GM19328 (cell line): Measurements from ENCODE around the gene FUBP3.

Experiments used
- ATAC-seq: cut with Tn5 transposase; IDR thresholded peaks from one replicate; pipeline ENCODE4 v1.9.1; 2021; ENCODE audit warnings: mild to moderate bottlenecking, moderate library complexity; ENCODE audit not compliant: unreplicated experiment

Gene FUBP3

DNA sequence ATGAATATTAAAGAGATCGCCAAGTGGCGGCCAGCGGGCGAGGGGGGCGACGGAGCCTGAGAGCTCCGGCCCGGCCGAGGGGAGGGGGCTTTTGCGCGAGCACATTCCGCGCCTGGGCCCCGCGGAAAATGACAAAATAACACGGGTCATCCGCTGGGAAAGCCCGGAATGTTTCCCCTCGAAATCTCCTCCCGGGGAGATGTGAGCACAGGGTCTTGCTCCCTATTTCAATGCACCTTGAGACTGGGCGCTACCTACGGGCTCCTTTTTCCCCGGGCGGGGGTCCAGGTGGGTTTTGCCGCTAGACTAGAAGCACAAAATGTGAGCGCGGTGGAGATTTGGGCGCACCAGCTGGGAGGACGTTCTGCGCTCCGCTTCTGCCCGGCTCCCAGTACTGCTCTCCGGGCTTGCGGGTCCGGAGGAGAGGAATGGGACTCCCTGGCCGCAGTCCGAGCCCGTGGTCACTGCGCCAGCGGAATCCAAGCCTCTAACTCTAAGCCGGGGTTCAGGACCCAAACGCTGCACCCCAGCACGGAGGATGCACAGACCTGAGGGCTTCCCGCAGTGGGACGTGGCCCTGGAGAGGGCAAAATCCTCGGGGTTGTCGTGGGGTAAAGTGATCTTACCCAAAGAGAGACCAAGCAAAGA, 82.2 kb downstream of the FUBP3 start:
- no peak for ATAC-seq

DNA sequence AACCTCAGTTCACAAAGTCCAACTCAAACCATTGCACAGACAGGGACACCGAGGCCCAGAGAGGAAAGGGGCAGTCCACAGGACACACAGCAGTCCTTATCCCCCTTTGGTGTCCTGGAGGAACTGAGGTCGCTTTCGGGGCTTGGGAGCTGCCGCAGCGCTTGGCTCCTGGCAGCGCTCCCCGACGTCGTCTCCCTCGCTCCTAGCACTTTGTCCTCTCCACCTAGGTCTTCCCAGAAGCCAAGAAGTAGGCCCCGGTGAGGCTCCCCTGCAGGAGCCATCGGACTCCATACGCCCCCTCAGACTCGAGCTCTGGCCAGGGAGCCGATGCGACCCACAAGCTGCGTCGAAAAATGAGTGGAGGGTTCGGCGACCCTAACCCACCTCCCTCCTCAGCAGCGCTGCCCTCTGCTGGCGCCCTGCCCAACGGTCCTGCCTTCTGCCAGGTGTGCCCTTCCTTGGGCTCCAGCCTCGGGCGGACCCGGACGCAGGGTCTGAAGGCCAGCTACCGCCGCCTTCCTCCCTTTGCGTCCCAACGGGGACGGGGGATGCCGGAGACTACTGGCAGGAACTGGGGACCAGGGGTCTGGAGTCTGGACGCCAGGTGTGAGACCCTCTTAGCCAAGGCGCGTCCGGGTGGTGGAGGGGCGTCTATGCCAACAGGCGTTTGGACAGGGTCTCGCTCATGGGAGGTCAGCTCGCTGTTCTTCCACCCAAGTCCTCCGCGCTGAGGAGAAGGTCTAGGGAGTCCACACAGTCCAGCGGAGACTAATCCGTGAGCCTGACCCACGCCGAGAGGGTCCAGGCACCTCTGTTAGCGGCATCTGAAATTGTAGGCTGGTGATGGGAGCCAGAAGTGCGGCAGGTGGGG, 83.0 kb downstream of the FUBP3 start:
- ATAC-seq, result no peak

DNA sequence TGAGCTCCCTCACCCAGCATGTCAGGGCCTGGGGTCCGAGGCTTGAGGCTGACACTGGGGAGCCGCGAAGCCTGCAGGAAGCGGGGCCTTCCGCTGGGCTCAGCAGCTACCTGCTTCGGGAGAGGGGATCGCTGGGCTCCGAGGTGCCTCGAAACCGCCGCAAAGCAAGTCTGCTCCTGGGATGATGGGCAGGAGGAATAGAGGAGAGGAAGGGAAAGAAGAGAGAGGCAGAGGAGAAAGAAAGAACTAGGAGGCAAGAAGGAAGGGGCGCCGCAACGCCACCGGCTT, 83.5 kb downstream of the FUBP3 start:
- no peak for ATAC-seq

DNA sequence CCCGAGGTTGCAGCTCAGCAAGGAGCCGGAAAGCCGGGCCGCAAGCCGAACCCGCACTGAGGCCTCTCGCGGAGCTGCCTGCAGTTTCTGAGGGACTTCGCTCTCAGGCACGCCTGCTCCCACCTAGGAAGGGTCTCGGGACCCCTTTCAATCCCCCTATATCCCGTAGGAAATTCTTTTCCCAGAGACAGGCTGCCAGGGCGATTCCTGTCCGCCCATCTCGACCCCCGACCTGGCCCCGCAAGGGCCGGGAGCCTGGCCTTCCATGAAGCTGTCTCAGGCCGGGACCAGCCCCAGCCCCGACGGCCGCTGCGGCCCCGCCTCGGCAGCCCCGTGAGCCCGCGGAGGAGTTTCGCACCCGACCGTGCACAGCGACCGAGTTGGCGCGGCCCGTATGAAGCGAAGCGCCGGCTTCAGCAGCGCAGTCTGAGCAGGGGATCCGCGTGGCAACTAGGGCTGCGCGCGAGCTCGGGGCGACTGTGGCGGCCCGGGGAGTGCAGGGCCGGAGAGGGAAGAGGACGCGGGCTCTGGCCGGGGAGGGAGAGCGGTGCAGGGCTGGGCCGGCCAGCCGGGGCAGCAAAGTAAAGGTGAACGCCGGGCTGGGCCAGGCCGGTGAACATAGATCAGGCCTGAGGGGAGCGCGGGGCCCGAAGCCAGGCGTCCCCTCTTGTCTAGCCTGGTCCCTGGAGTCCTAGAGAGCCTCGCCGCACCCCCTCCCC, 84.0 kb downstream of the FUBP3 start:
- ATAC-seq, result no peak

DNA sequence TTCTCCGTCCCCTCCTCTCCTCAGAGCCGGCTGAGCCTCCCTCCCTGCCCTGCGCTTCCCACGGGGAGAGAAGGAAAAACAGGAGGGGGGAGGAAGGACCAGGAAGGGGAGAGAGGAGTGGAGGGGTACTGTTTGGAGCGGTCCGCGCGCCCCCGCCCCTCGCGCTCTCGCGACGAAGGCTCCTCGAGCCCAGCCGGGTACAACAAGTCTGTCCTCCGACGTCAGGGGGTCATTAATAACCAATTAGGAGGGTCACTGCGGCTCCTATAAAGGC, 84.5 kb downstream of the FUBP3 start:
- no peak for ATAC-seq

DNA sequence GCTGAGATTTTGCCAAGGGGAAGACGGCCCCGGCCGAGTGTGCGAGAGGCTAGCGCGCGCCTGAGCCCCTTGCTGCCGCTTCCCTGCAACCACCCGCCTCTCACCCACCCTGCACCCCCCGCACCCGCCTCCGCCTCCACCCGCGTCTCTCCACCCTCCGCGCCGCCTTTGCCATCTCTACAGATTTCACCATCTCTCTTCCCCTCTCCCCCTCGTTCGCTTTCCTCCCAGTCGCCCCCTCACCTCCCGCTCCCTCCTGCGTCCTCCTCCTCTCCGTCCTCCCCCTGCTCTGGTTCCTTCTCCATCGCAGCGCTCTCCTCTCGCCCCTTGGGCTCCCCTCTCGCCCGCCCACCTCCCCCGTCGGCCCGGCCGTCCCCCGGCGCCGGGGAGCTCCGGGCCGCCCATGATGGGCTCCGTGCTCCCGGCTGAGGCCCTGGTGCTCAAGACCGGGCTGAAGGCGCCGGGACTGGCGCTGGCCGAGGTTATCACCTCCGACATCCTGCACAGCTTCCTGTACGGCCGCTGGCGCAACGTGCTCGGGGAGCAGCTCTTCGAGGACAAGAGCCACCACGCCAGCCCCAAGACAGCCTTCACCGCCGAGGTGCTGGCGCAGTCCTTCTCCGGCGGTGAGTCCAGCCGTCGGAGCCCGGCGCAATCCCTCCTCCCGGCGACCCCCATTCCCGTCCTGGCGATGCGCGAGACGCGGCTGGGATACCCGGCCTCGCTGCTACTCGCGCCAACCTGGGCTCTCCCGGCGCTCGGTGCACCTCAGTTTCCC, 85.1 kb downstream of the FUBP3 start, which contains the start of gene PRDM12:
Gene PRDM12, plus strand, starts transcription at position 344 of the 778 bp plus-strand sequence. Its CDS starts 60 bp downstream, at position 404.
- ATAC-seq, result no peak

DNA sequence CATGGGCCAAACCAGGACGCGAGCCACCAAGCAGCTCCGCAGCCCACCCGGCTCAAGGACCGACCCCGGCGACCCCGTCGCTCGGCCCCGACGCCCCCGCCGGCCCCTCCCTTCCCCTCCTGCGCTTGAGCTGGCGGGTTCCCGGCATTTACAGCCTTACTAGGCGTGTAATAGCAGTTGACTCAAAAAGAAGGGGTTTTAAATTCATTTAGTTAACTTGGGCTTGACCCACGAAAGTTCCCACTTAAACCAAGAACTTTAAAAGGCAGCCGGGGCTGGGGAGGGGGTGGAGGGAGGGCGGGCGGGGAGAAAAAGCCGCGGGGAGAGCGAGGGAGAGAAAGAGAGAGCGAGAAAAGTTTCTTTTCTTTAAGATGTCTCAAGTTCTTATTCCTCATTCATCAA, 85.7 kb downstream of the FUBP3 start:
- no peak for ATAC-seq

DNA sequence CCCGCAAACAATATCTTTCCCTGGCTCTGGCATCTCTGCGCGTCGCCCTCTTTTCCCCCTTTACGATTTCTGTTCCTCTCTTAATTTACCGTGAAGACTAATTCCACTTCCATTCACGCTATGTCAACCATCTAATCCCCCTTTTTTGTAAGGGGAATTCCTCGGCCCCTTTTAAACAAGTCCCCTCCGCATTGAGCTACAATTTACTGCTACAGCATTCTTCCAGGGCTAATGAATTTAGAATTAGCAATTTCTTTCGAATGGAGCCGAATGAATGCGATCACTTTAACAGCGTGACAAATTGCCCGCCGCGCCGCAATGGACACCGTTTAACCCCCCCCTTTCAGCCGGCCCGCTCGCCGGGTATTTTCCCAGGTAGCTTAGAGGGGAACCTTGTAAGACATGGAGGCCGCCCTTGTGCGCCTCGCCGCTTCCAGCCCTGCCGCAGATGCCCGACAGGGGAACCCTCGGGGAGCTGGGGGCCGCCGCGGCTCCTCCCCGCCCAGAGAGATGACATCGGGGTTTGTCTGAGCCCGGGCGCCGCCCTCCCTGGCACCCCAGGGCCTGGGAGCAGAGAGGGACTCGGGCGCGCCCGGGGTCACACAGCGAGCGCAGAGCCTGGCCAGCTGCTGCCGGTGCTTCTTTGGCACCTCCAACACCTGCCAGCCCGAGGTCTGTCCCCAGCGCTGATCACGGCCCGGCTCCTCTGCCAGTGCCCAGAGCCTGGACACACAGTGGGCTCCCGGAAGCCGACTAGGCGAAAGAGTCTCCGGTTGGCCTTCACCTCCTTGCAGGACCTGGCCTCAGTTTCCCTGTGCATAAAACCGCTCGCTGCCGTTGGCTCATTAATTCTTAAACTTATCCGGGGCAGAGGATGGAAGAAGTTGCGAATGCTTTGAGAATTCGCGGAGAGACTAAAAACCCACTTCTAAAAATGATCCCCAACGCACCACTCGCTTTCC, 86.3 kb downstream of the FUBP3 start:
- ATAC-seq, result no peak

DNA sequence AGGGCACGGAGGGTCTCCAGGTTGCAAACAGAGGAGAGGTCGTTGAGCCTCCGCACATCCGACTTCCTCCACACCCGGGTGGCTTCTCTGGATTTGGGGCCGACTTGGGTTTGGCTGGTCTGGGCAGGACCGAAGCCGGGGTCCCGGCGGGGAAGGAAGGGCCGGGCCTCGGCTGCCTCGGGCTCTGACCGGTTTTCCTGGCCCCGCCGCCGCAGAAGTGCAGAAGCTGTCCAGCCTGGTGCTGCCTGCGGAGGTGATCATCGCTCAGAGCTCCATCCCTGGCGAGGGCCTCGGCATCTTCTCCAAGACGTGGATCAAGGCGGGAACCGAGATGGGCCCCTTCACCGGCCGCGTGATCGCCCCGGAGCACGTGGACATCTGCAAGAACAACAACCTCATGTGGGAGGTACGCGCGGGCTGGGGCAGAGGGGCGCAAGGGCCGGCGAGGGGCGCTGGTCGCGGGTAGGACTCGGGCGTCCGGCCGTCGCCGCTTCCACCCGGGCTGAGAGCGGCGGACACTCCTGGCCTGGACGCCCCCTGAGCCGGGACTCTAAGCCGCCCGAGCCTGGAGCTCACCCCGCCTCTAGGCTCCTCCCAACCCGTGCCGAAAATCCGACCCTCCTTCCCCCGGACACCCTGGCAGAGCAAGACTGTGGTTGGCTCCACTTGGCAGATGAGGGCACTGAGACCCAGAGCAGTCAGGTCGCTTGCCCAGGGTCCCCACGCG, 87.2 kb downstream of the FUBP3 start:
- ATAC-seq, result no peak

DNA sequence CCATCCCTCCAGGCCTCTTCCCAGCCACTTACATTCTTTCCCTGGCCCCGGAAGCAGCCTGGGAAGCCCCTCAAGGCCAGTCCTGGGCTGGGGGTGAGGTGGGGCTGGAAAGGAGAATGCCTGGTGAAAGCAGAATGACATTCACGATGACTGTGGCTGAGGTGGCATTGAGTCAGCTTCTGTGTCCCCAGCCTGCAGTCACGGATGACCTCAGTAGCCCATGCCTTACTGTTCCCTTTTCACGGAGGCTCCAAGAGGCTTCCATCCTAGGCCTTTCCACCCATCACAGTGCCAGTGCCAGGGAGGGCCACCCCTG, 87.7 kb downstream of the FUBP3 start:
- no peak for ATAC-seq

DNA sequence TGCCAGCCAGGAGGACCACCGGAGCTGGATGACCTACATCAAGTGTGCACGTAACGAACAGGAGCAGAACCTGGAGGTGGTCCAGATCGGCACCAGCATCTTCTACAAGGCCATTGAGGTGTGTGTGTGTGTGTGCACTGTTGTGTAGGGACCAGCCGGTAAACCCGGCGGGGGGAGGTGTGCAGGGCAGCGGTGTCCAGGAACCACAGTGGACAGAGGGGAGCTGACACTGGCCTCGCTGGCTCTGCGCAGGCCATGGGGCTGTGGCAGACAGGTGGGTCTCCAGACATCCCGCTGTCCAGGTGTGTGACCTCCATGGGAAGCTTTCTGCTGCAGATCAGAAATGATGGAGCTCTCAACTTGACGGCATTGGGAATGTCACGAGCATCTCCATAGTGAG, 88.8 kb downstream of the FUBP3 start:
- ATAC-seq, result no peak

DNA sequence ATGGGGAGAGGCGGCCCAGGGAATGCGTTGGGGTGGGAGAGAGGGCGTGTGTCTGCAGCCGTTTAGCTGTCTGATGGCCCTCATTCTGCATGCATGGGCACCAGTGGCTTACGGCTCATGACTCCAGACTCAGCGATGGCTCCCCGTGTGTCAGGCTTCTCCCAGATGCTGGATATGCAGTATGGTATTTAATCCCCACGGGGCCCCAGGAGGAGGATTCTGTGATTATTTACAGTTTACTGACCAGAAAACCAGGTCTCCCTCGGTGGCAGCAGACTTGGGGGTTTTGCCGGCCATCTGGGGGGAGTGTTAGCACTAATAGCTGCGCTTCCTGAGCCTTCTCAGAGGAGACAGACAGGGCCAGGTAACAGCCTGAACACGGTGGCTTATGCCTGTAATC, 89.3 kb downstream of the FUBP3 start:
- ATAC-seq, result no peak

DNA sequence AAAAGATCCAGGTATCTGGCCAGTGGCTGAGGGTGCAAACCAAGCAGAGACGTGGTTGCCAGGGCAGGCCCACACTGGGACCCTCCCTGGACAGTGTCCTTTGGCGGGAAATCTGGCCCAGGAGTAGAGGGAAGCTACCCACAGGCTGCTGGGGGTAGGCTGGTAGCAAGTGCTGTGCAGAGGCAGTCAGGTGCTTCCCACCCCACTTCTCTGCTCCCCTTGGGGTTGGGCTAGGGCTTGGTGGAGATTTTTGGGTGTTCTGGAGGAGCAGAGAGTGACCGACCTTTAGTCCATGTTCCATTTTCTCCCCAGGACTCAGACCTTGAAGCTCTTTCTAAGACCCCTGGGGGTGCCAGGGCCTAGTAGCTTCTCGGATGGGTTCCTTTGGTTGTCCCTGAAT, 90.6 kb downstream of the FUBP3 start:
- ATAC-seq, result no peak

DNA sequence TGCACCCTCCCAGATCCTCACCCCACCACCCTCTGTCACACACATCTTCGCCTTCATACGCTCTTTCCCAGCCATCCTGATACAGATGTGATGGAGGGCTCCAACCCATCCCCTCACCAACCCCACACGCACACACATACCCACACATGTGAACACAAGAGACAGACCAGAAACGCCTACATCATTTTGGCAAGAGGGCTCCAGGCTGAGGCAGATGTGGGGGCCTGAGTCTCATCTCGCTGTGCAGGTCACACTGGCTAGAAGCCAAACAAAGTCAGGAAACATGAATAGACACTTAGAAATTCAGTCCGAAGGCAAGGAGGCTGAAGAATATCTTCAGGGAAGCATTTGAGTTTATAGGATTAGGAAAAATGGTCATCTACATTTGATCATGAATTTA, 91.3 kb downstream of the FUBP3 start:
- no peak for ATAC-seq

DNA sequence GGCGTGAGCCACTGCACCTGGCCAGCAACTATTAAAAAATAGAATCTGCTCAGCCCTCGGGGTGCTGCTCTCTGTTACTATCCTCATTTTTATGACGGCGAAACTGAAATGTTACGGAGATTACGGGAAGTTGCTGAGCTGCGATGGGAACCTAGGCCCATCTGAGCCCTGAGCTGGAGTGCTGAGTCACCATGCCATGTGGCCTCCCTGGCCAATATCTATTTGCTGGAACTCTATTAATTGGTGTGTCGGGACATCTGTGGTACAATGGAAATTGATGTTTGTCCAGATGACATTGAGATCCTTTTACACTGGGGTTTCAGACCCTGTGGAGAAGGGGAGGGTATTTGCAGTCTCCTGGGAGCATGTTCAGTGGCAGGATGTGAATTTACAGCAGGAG, 93.1 kb downstream of the FUBP3 start:
- ATAC-seq, result no peak

DNA sequence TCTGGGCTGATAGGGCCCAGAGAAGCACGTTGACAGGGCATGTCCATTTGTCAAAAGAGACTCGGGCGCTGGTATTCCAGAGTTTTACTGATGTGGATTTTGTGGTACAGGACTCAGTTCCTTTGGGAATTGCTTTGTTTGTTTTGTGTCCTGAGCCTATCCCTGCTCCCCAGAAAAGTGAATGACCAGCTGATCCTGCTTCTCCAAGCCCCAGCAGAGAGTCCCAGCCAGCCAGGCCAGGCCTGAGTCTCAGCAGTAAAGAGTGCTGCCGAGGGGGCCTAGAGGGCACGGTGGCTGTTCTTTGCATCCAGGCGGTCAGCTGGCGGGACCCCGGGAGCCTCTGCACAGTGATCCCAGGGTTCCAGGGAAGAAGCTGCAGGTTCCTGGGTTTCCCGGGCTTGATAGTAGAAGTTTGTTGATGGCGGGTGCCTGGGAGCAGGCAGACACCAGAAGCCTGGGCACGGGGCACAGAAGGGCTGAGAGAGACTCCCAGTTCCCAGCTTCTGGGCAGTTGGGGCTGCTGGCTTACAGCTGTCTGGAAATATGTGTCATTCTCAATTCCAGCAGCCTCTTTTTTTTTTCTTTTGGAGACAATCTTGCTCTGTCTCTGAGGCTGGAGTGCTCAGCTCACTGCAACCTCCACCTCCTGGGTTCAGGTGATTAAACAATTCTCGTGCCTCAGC, 93.7 kb downstream of the FUBP3 start:
- no peak for ATAC-seq

DNA sequence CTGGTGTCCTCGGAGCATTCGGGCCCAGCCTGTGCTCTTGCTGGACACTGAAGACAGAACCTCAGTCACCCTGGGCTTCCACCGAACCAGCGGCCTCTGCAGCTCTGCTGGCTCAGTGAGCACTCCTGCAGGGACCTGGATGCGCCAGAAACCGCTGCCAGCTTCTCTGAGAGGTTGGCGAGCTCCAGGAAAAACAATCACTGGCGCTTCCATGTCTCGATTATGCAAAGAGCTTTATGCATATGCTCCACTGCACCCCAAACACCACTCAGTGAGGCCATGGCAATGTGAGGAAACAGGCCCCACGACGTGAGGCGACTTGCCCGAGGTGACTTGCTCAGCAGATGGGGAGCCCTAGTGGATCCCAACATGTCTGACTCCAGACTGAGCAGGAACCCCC, 96.0 kb downstream of the FUBP3 start:
- no peak for ATAC-seq

DNA sequence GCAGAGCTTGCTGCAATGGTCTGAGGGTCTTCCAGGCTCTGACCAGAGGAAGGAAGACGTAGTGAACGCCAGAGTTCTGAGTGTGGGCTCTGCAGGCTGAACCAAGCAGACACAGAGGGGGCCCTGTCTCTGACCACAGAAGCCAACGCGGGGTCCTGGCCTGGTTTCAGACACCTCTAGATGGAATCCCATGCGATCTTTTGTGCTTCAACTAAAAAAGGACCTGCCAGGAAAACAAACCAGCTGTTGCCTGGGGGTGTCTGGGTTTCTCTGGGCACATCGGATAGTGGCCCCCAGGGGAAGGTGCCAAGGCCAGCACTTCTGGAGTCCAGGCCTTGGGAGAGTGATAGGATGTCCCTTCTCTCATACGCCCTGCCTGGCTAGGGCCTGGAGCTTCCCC, 97.9 kb downstream of the FUBP3 start:
- no peak for ATAC-seq
